ENCODE data around the gene CLHC1.

CLHC1 gene

GRCh38 chr2:55169359-55169758 lies 62.7 kb downstream of the CLHC1 start:
- DNase-seq (ENCODE audit: low spot score): no peak

- DNase-seq (ENCODE audit: low spot score): peak; percentile 60
These were observed 63.6 kb downstream of the CLHC1 start for GRCh38 chr2:55168221-55169154.

- no peak for DNase-seq (ENCODE audit: low spot score)
These were observed 66.5 kb downstream of the CLHC1 start for GRCh38 chr2:55165626-55166025.

- no peak for DNase-seq (ENCODE audit: low spot score)
These were observed 67.3 kb downstream of the CLHC1 start for GRCh38 chr2:55164534-55165480.

GRCh38 chr2:55163941-55164390 lies 68.1 kb downstream of the CLHC1 start:
- no peak for DNase-seq (ENCODE audit: low spot score)

- DNase-seq (ENCODE audit: low spot score): no peak
These were observed 68.8 kb downstream of the CLHC1 start for GRCh38 chr2:55163274-55163721.

- DNase-seq (ENCODE audit: low spot score): no peak
These were observed 69.6 kb downstream of the CLHC1 start for GRCh38 chr2:55162284-55163006.

- DNase-seq (ENCODE audit: low spot score): no peak
These were observed 70.5 kb downstream of the CLHC1 start for GRCh38 chr2:55161295-55162210.

- DNase-seq (ENCODE audit: low spot score): no peak
These were observed 71.7 kb downstream of the CLHC1 start for GRCh38 chr2:55160422-55160821.

- no peak for DNase-seq (ENCODE audit: low spot score)
These were observed 72.3 kb downstream of the CLHC1 start for GRCh38 chr2:55159752-55160151.

- no peak for DNase-seq (ENCODE audit: low spot score)
These were observed 72.9 kb downstream of the CLHC1 start for GRCh38 chr2:55159037-55159651.

GRCh38 chr2:55158111-55158814 lies 73.8 kb downstream of the CLHC1 start:
- no peak for DNase-seq (ENCODE audit: low spot score)

GRCh38 chr2:55157474-55157884 lies 74.6 kb downstream of the CLHC1 start:
- no peak for DNase-seq (ENCODE audit: low spot score)

- no peak for DNase-seq (ENCODE audit: low spot score)
These were observed 75.1 kb downstream of the CLHC1 start for GRCh38 chr2:55156984-55157383.

GRCh38 chr2:55156326-55156725 lies 75.8 kb downstream of the CLHC1 start:
- no peak for DNase-seq (ENCODE audit: low spot score)

- no peak for DNase-seq (ENCODE audit: low spot score)
These were observed 76.3 kb downstream of the CLHC1 start for GRCh38 chr2:55155764-55156281.

- no peak for DNase-seq (ENCODE audit: low spot score)
These were observed 76.9 kb downstream of the CLHC1 start for GRCh38 chr2:55155206-55155605.

GRCh38 chr2:55154525-55155030 lies 77.5 kb downstream of the CLHC1 start:
- no peak for DNase-seq (ENCODE audit: low spot score)
